DMS153 treated with DMSO at 0.1 percent for 48 hours (cell line): ENCODE results near the gene CEP128.
"Not testable (repeated sequence)": the region's sequence is repeated elsewhere in the genome, so short reads cannot be mapped to it uniquely, and the experiment has no call there.

ENCODE experiments used
- DNase-seq: peaks from one replicate; lab custom pipeline; 2025; ENCODE audit not compliant: unreplicated experiment; lab: John Stamatoyannopoulos, UW

CEP128 gene

DNA sequence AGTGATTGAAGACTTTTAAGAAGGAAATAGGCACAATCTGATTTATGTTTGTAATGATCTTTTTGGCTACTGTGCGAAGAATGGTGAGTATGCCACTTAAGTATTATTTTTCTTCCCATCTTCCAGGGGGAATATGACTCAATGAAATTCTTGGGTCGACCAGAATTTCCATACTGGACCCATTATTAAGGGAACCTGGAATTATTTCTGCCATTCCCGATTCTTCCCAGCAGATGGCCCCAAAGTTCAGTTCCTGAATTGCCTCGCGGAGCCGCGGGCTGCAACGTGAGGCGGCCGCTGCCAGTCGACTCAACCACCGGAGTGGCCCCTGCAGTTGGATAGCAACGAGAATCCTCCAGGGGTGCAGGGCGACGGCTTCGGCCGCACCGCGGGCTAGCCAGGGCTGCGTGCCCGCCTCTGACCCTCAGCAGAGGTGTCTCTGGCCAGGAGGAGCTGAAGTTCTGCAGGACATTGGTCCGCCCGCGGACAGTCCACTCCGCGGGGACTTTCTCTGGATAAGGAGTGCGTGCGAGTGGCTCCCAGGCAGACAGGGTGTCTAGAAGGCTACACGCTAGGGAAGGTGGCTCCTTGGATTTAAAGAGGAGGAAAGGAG lies 13.3 kb upstream of the CEP128 start:
- peak; percentile 8 for DNase-seq

DNA sequence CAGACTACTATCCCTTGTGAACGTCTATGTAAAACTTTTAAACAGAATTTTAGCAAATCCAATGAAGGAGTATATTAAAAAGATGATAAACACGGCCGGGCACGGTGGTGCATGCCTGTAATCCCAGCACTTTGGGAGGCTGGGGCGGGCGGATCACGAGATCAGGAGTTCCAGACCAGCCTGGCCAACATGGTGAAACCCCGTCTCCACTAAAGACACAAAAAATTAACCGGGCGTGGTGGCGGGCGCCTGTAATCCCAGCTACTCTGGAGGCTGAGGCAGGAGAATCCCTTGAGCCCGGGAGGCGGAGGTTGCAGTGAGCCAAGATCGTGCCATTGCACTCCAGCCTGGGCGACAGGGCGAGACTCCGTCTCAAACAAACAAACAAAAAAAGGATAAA lies 11.7 kb upstream of the CEP128 start:
- not testable (repeated sequence) for DNase-seq

DNA sequence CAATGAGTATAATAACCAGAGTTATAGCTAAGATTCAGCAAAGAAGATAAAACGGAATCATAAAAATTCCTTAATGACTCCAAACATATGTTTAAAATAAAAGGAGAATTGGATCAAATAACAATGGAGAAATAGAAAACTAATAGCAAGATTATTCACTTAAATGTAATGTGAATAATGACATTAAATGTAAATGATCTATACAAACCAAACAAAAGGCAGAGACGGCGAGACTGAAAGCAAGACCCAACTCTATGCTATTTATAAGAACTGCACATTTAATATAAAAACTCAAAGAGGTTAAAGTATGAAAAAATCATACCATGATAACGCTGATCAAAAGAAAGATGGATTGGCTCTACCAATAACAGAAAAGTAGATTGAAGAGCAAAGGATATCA lies 10.0 kb upstream of the CEP128 start:
- DNase-seq, result no peak

DNA sequence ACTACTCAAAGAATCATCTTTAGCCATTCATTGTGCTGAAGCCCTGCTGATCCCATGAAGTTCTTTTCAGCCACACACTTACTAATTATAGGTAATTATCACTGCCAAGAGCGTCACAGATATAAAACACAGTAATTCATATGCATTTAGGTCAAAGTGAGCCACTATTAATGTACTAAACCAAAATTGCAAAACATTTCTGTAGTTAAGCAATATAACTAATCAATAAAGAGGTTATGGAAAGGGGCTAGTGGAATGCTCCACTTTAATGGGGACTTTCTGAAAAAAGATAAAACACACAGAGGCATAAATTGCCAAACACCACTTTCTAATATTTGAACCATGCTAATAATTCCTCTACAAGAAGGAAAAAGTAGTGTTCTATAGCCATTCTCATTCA lies 6.8 kb upstream of the CEP128 start:
- DNase-seq, result no peak

DNA sequence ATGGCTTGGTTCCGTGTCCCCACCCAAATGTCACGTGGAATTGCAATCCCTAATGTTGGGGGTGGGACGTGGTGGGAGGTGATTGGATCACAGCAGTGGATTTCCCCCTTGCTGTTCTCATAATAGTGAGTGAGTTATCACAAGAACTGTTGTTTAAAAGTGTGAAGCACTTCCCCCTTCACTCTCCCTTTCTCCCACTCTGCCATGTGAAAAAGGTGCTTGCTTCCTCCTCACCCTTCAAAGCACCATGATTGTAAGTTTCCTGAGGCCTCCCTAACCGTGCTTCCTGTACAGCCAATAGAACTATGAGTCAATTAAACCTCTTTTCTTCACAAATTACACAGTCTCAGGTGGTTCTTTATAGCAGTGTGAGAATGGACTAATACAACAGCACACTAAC lies 5.3 kb upstream of the CEP128 start:
- DNase-seq, result no peak

DNA sequence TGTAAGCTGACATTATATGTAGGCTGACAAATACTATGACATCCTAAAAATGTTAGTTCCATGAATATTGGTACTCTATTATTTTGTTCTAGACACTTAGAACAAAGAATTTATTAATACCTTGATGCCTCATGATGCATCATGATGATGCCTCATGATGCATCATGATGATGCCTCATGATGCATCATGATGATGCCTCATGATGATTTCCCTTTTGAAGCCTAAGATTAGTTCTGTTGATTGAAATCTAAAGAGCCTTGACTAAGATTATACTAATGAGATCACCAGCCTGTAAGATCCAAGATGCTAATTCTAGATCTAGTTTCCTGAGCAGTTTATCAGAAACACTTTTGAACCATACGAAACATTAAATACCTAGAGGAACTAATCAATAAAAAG lies 4.6 kb upstream of the CEP128 start:
- no peak for DNase-seq

DNA sequence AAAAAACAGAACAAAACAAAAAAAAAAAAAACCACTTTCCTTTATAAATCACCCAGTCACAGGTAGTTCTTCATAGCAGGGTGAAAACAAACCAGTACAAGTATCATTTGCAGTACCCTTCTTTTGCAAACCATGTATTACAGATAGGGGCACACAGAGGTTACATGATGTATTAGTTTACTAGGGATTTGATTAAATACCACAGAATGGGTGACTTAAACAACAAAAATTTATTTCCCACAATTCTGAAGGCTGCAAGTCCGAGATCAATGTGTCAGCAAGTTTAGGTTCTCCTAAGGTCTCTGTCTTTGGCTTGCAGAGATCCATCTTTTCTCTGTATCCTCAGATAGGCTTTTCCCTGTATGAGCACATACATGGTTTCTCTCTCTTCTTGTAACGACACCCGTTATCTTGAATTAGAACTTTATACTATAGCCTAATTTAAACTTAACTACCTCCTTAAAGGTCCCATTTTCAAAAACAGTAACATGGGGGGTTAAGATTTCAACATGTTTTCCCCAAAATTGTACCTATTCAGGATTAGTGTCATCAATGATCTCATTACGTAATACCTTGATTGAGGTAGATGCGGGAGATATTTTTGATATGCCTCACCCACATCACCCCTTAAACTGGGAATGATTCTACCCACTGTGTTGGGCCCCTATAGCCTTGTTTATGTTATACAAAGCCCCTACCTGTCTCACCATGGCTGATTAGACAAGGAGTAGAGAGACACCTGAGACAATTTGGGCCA lies 3.5 kb upstream of the CEP128 start:
- no peak for DNase-seq

DNA sequence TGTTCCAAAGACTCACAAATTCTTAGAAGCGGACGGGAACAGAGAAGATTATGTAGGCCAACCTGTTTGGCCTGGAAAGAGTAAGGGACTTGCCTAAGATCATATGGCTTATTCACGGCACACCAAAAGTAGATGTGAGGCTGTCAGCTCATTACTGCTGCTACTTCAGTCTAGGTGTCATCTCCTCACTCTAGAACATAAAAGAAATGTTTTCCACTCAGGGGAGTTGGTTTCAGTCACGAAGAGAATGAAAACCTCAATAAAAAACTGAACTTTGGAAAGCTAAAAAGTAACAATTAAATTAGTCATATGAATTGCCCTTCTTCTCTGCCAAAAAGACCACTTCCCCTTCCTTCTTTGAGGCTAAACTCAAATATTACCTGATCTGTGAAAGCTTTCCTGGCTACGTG lies 658 bp upstream of the CEP128 start:
- no peak for DNase-seq

DNA sequence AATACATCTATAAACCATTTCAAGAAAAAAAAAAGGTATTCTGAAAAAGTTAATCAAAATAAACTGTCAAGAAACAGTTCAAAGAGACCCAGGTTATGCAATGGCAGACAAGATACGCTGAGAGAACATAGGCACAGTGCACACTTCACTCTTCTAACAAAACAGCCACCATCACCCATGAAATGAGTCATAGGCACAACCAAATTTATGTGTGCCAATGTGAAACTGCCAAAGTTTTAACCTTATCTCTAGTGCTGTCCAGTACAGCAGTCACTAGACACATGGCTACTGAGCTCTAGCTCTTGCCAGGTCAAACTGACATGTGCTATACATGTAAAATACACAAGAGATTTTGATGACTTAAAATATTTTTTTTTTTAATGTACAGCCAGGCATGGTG lies 1.4 kb downstream of the CEP128 start:
- DNase-seq, result no peak

DNA sequence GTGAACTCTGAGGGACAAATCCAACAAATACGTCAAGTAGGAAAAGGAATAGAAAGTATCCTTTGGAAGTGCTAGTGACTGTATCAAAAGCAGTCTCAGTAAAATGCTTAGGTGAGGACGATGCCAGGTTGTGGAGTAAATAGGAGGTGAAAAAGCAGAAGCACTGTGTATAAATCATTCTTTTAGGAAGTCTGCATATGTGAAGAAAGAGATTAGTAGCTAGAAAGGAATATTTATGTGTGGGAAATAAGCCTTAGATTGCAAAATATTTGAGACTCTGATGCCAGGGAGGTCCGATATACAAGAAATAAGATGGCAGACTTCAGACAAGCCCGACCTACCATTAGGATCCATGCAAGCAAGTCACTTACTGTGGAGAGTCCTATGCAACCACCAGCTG lies 7.9 kb downstream of the CEP128 start:
- no peak for DNase-seq

DNA sequence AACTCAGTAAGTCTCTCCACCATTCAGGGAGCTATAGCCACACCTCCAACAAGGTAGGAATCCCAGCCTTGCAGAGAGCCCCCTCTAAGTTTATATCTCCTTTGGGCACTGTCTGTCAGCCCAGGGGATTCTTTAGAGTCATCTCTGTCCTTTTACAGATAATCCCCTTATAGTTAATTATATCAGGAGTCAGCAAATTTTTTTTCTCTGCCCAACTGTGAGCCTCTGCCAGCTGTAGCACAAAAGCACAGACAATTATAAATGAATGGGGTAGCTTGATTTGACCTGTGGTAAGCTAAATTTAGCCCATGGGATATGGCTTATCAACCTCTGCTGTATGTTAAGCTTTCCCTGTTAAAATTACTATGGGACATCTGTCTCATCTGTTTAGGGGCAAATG lies 8.3 kb downstream of the CEP128 start:
- DNase-seq, result no peak

DNA sequence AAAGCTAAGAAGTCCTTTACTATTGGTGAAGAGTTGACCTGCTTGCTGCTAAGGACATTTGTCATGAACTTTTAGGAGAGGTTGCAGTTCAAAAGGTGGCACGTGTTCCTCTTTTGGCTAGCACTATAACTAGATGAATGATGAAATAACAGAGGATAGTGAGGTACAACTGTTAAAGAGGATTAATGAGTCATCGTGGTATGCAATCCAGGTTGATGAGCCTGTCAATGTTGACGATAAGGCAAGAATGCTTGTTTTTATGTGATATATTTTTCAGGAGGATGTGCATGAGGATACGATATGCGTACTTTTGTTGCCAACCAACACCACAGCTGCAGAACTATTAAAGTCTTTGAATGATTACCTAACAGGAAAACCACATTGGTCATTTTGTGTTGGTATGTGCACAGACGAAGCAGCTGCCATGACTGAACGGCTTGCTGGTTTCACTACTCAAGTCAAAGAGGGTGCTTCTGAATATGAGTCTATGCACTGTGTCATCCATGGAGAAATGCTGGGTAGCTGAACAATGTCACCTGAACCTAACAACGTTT lies 10.6 kb downstream of the CEP128 start:
- DNase-seq, result no peak

DNA sequence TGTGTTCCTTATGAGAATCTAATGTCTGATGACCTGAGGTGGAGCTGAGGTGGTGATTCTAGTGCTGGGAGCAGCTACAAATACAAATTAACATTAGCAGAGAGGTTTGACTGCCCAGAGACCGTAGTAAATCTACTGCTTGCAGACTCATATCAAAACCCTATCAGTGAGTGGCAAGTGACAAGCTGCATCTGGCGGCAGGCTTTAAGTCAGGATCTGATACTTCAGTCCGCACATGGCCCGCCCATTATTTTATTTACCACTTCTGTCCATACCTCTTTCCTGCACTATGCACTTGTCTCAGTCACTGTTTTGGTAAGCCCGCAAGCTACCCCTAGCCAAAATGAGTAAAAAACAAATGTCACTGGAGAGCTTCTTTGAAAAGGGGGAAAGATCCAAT lies 11.4 kb downstream of the CEP128 start:
- no peak for DNase-seq

DNA sequence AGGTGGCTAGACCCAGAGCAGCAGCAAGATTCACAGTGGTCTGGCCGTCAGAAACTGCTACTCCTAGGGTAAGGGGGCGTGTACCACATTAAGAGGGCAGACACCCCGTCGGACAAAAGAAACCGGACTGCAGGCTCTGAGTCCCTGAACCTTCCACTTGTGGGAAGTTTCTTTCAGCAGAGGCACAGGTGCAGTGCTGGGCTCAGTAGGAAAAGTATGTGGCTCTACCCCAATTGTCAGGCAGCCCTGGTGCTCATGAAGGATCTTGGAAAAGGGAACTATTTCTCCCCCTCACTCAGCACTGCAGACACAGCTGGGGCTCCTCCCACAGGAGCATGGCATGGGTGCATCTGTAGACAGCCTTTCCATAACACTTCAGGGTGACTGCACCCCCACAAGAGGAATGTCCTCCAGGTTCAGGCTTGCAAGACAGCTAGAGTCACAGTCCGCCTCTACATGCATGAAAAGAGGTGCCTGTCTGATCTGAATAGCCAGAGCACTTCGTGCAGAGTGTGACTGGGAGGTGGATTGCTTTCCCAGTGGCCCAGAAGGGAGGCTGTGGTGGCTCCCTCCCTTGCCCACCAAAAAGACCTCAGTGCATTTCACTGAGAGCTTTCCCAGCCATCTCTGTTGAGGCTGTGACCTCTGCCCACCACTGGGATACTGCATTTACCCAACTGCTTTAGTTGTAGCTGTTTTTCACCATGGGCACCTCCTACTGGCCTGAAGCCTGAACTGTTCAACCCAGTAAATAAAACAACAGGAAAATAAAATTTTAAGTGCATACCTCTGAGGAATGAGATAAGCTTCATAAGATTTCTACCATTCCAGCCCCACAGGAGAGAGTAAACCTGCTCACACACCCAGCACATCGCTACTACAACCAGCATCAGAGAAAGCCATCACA lies 14.2 kb downstream of the CEP128 start:
- no peak for DNase-seq

DNA sequence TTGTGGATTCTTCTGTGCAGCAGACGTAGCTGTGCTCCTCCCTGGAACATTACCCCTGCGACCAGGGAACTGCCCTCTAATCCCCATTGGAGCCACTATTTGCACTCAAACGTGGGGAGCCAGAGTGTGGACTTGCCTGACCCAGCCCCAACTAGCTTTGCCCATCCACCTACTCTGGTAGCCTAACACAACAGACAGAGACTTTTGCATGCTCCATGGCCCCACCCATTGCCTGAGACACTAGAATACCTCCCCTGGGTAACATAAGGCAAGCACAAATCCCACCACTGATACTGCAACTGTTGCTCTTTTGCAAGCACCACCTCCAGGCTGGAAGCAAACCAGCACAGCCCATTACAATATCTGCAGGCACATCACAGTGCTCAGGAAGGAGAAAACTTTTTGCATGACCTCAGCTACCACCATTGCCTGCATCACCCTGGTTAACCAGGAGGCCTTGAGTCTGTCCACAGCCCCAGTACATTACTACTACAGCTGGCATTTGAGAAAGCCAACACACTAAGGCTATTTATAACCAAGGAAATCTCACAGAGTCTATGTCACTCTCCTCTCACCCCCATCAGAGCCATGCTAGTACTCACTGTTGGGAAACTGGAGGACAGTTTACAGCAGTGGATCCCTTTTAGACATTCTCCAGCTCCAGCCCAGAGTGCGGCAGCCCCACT lies 15.0 kb downstream of the CEP128 start:
- no peak for DNase-seq

DNA sequence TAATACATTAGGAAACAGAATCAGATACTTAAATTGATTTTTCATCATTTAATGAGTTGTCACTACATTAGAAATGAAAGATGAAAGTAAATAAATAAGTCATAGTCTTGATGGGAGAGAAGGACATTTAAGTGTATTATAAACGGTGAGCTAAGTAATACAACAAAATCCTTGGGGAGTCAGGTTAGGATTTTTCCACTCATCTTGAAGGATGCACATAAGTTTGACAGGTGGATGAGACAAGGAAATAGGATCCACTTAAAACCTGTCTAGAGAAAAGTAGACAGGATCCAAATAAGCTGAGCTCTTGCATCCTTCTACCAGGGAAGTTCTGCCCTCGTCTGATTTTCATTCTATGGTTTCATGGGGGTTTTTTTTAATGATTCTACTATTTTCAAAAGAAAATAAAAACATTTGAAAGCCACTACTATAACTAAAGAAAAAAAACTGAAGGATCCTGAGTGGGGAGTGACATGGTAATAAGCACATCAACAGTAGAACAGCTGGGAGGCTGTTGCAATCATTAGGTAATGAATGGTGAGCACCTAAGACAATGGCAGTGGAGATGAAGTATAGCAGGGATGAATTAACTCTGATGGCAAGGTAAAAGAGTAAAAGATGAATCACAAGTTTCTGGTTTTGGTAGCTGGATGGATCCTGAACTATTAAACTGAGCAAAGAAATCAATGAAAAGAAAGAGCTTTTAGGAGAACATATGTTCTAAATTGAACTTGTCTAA lies 17.0 kb downstream of the CEP128 start:
- DNase-seq, result no peak

DNA sequence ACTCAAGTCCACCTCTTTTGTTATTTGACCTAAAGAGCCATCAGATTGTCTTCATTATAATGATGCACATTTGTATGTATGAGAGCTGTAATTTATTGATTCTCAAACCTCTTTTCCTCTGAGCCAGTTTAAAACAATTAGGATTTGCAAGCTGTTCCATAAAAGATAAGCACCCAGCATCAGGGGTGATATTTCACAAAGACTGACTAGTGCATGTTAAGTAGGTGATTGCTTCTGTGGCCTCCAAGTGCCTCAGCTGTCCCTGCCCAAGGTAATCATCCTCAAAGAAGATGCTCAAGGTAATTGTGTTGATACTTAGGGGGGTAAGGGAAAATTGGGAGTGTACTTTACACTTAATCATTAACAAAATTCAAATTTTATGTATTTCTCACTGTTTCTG lies 18.2 kb downstream of the CEP128 start:
- no peak for DNase-seq

DNA sequence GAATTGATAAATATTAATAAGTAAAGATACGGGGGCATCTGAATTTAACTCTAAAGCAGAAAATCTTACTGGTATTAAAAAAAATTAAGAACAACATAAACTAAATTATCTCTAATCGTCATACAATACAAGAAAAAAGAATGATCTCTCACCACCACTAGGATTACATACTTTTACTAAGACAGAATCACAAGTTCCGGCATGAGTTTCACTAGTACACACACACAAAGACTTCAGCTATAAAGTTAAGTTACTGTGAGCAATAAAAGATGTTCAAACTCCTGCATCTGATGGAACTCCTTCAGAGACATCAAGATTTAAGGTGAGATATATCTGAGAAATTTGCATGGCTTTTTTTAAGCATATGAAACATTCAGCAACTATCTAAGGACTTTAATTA lies 21.9 kb downstream of the CEP128 start:
- no peak for DNase-seq

DNA sequence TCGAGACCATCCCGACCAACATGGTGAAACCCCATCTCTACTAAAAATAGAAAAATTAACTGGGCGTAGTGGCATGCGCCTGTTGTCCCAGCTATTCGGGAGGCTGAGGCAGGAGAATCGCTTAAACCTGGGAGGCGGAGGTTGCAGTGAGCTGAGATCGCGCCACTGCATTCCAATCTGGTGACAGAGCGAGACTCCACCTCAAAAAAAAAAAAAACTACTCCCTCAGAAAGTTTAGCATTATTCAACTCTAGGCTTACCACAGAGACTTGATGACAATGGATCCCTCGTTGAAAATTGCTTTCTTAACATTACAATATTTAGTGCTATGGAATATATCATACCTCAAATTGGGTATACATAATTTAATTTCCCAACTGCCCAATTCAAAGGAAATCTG lies 29.5 kb downstream of the CEP128 start:
- DNase-seq, result not testable (repeated sequence)

DNA sequence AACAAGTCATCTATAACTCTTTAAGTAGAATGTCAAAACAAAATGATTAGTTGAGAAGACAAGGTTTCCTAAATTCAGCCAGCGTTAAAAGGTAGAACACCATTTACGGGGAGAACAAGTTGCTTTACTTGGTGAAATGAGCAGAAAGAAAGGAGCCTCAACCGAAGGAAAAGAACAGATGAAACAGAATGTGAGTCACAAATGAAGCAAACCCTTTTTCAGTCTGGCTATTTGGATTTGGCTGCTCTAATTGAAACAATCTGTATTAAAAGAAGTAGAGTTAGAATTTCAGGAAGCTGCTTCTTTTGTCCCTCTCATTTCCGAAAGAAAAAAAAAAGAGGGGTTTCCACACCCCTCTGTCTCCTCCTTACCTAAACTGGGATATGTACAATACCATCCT lies 34.6 kb downstream of the CEP128 start:
- no peak for DNase-seq
